Glutamatergic neuron (in vitro differentiated cells): ENCODE data around the gene RANGRF. TPM values are rescaled to one million over a fixed set of nuclear protein-coding genes. Genes with fewer than 3 reads are reported as not detected.

Experiments used
- DNase-seq: peaks from one replicate; pipeline ENCODE4 v3.0.0; 2022
- H3K27ac Mint-ChIP-seq: one replicate; pipeline ENCODE4 v1.8.0; 2020; ENCODE audit warnings: mild to moderate bottlenecking, mixed read lengths, inconsistent platforms; ENCODE audit not compliant: unreplicated experiment
- H3K27me3 Mint-ChIP-seq: one replicate; pipeline ENCODE4 v1.8.0; 2020; ENCODE audit warnings: mild to moderate bottlenecking, moderate library complexity, mixed read lengths, inconsistent platforms; ENCODE audit not compliant: unreplicated experiment
- H3K36me3 Mint-ChIP-seq: one replicate; pipeline ENCODE4 v1.8.0; 2020; ENCODE audit warnings: mild to moderate bottlenecking, mixed read lengths, inconsistent platforms; ENCODE audit not compliant: unreplicated experiment
- H3K4me1 Mint-ChIP-seq: one replicate; pipeline ENCODE4 v1.8.0; 2020; ENCODE audit warnings: mild to moderate bottlenecking, low read depth, mixed read lengths, inconsistent platforms; ENCODE audit not compliant: unreplicated experiment
- H3K4me3 Mint-ChIP-seq: one replicate; pipeline ENCODE4 v1.8.0; 2020; ENCODE audit warnings: mild to moderate bottlenecking, mixed read lengths, inconsistent platforms; ENCODE audit not compliant: unreplicated experiment
- H3K9me3 Mint-ChIP-seq: one replicate; pipeline ENCODE4 v1.8.0; 2020; ENCODE audit warnings: mild to moderate bottlenecking, moderate library complexity, mixed read lengths, inconsistent platforms; ENCODE audit not compliant: unreplicated experiment
- CTCF ChIP-seq: fragments of 200-600 bp; sonication (generic); IDR thresholded peaks from one replicate; pipeline ENCODE4 v1.5.0; 2021; ENCODE audit not compliant: partially characterized antibody, unreplicated experiment
- total RNA-seq: library from RNA; stranded (reverse); fragmentation: NEBNext Ultra II Directional; extraction: Animal tissue kit (Norgen Biotek cat#: 25700); gene quantifications from one replicate; pipeline ENCODE4 v1.2.1, GENCODE V29; 2021; ENCODE audit not compliant: unreplicated experiment

Gene RANGRF
- total RNA-seq, 1 donor from 2014 or later, result 29.5 TPM

- Mint-ChIP-seq H3K4me3 (no peak overlapping the region), H3K36me3 (no peaks in the 10 kb centered on the region), H3K4me1 (peaks cover 7% of the 10 kb centered on the region), H3K9me3 (no peaks in the 10 kb centered on the region), H3K27me3 (peaks cover 11% of the 10 kb centered on the region), H3K27ac (no peak overlapping the region)
- TF ChIP-seq CTCF, result no peak
- DNase-seq, result no peak
These were observed 24.5 kb downstream of the RANGRF start for GRCh38 chr17:8312726-8313600.

- H3K4me3 Mint-ChIP-seq, result peak overlapping the region; percentile 81
- peaks cover 6% of the 10 kb centered on the region for H3K4me1 Mint-ChIP-seq
- H3K27ac Mint-ChIP-seq, result no peak overlapping the region
- no peak for DNase-seq
- no peak for TF ChIP-seq CTCF
- H3K9me3 Mint-ChIP-seq, result peaks cover 2% of the 10 kb centered on the region
- H3K27me3 Mint-ChIP-seq, result peaks cover 11% of the 10 kb centered on the region
- peaks cover 3% of the 10 kb centered on the region for H3K36me3 Mint-ChIP-seq
These were observed 26.6 kb downstream of the RANGRF start for GRCh38 chr17:8314797-8315763.

DNA sequence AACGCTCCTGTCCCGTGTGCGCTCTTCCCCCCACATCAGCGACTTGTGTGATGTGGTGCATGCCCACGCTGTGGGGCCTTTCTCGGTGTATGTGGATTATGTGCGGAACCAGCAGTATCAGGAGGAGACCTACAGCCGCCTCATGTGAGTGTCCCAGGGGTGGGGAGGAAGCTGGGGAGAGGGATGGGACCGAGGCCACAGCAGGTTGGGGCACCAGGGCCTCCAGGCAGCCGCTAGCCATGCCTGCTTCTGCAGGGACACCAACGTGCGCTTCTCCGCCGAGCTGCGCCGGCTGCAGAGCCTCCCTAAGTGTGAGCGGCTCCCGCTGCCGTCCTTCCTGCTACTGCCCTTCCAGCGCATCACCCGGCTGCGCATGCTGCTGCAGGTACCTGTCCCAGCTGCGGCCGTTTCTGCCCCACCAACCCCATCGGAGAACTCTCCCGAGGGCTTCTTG, 27.3 kb downstream of the RANGRF start:
- H3K9me3 Mint-ChIP-seq, result peaks cover 5% of the 10 kb centered on the region
- DNase-seq, result peak; percentile 44
- no peak for TF ChIP-seq CTCF
- H3K4me3 Mint-ChIP-seq, result peak overlapping the region; percentile 81
- H3K4me1 Mint-ChIP-seq, result peaks cover 6% of the 10 kb centered on the region
- no peak overlapping the region for H3K27ac Mint-ChIP-seq
- peaks cover 14% of the 10 kb centered on the region for H3K27me3 Mint-ChIP-seq
- peaks cover 5% of the 10 kb centered on the region for H3K36me3 Mint-ChIP-seq

DNA sequence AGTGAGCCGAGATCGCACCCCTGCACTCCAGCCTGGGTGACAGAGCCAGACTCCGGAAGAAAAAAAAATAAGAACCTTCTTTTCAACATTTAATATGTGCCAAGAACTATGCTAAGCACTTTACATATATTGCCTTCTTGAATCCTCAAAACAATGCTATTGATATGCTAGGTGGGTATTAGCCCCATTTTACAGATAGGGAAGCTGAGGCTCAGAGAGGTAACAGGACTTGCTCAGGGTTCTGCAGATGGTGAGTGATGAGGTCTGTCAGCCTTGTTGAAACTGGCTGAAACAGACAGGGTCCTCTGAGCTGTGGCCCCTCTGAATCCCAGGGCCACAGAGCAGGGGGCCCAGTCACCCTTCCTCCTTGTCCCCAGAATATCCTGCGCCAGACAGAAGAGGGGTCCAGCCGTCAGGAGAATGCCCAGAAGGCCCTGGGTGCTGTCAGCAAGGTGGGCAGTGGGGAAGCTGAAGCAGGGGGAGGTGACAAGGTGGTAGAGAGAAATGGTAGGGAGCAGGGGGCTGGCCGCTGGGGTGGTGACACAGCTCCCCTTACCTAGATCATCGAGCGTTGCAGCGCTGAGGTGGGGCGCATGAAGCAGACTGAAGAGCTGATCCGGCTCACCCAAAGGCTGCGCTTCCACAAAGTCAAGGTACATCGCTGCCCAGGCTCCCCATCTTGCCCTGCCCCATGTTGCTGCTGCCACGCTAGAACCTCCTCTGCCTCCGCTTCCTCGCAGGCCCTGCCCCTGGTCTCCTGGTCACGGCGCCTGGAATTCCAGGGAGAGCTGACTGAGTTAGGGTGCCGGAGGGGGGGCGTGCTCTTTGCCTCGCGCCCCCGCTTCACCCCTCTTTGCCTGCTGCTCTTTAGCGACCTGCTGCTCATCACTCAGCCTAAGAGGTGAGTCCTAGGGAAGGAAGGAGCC, 29.8 kb downstream of the RANGRF start:
- H3K27me3 Mint-ChIP-seq, result peaks cover 15% of the 10 kb centered on the region
- peaks cover 7% of the 10 kb centered on the region for H3K4me1 Mint-ChIP-seq
- peaks cover 7% of the 10 kb centered on the region for H3K9me3 Mint-ChIP-seq
- TF ChIP-seq CTCF, result no peak
- no peak overlapping the region for H3K4me3 Mint-ChIP-seq
- no peak overlapping the region for H3K27ac Mint-ChIP-seq
- DNase-seq, result no peak
- H3K36me3 Mint-ChIP-seq, result peaks cover 5% of the 10 kb centered on the region
